ENCODE data around the gene DNALI1. TPM values are rescaled to one million over a fixed set of nuclear protein-coding genes. Genes with fewer than 3 reads are reported as not detected.

DNALI1 gene
- total and polyA plus RNA-seq, 2 of the 8 experiments (the other 6 are each of a cell fraction or from before 2014, with no cell fraction given): 8.9 to 11.3 TPM

GRCh38 chr1:37593726-37594125 is 37.0 kb downstream of the DNALI1 start (continued):
- no peak for TF ChIP-seq POLR2AphosphoS5 (IDR thresholded peaks at IDR 0.05; ENCODE audit: low read depth, low read length)
- no peak for TF ChIP-seq SP2 (IDR thresholded peaks at IDR 0.05; ENCODE audit: low read length)
- TF ChIP-seq, protein P1, sequence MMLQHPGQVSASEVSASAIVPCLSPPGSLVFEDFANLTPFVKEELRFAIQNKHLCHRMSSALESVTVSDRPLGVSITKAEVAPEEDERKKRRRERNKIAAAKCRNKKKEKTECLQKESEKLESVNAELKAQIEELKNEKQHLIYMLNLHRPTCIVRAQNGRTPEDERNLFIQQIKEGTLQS (IDR thresholded peaks at IDR 0.05; ENCODE audit: insufficient read depth, low read depth, low read length): no peak
- no peak for TF ChIP-seq GTF2F1 (IDR thresholded peaks at IDR 0.05; ENCODE audit: borderline replicate concordance, low read depth, low read length)
- no peak for TF ChIP-seq CHD1 (IDR thresholded peaks at IDR 0.05; ENCODE audit: low read depth, low read length)
- TF ChIP-seq TCF12 (IDR thresholded peaks at IDR 0.05; ENCODE audit: low read depth, low read length): no peak
